ENCODE measurements around the gene COMMD2.

COMMD2 gene

DNA sequence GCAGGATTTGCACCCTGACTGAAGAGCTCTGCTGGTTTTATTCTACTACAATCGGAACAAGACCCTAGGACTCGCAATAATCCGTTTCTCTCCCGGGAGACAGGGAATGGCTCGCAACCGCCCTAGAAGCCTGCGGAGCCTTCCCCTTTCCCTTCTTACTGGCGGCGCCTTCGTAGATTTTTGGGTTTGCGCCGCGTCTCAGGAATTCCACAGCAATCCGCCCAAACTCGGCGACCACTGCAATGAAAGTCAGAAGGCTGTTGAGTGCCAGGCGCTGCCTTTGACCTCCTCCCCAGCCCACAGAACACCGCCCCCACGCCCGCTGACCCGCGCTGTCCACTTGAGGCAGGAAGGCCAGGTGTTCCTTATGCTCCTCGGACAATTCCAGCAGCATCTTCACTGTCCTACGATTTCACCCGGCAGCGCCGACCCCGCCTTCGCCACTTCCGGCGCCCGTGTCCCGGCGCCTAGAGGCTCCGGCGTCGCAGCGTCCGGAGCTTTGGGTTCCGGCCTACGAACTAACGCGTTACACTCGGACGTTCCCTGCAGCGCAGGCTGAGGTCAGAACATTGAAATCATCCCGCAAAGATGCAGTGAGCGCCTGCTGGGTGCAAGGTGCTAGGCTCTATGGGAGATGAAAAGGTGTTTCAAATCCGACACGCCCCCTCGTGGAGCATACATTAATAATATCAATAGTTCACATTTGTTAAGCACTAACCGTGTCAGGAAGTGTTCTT, at the start of gene COMMD2:
TSS of gene COMMD2 (minus strand) at position 439 of the 737 bp plus-strand sequence. CDS start at position 394, 45 bp downstream.
- DNase-seq, result peak; percentile 96

DNA sequence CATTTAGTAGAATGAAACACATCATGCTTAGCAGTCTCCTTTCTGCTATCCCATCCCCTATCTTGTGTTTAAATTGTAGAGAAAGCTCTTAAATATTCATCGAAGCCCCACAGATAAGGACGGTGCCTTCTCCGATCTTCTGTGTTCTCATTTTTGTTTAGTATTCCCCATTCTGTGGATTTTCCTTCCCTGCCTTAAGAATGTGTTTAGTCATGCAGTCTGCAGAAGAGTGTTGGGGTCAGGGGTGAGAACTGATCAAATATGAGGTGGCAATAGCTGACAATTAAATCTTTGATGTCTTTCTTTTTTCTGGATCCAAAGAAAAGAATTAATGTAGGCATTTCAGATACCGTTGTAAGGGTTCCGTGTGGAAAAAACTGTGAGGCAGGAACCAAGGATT, 49.4 kb upstream of the COMMD2 start:
- DNase-seq, result no peak

DNA sequence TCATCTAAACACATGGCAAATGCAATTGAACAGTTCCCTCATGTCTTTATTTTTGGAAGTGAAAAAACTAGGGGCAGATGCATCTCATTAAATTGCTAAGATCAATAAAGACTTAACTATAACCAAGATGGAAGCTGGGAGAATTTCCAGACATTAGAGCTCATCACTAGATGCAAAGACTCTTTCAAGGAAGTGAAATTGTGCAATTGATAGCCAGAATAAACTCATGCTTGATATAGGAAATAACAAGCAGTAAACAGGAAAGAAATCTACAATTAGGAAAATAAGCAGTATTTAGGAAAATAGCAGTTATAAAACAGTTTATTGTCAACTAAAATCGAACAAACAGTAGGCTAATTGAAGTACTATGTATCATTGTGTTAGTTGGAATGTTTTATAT, 48.9 kb upstream of the COMMD2 start:
- DNase-seq, result no peak

DNA sequence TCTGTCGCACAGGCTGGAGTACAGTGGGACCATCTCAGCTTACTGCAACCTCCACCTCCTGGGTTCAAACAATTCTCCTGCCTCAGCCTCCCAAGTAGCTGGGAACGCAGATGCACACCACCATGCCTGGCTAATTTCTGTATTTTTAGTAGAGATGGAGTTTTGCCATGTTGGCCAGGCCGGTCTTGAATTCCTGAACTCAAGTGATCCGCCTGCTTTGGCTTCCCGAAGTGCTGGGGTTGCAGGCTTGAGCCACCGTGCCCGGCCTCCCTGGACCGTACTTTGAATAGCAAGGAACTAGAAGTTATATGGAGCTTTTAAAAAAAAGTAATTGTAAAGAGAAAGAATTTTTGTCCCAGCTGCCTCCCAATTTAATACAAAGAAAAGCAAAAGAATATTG, 48.4 kb upstream of the COMMD2 start:
- DNase-seq, result no peak

DNA sequence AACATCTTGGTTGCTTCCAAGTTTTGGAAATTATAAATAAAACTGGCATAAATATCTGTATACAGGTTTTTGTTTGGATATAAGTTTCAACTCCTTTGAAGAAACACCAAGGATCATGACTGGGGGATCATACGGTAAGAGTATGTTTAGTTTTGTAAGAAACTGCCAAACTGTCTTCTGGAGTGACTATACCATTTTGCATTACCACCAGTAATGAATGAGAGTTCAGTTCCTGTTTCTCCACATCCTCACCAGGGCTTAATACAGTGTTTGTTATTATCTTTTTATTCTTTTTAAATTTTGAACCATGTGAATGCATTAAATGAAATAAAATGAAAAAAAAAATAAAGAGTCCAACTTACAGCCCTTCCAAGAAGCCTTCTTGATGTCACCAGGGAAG, 43.7 kb upstream of the COMMD2 start:
- DNase-seq, result no peak

DNA sequence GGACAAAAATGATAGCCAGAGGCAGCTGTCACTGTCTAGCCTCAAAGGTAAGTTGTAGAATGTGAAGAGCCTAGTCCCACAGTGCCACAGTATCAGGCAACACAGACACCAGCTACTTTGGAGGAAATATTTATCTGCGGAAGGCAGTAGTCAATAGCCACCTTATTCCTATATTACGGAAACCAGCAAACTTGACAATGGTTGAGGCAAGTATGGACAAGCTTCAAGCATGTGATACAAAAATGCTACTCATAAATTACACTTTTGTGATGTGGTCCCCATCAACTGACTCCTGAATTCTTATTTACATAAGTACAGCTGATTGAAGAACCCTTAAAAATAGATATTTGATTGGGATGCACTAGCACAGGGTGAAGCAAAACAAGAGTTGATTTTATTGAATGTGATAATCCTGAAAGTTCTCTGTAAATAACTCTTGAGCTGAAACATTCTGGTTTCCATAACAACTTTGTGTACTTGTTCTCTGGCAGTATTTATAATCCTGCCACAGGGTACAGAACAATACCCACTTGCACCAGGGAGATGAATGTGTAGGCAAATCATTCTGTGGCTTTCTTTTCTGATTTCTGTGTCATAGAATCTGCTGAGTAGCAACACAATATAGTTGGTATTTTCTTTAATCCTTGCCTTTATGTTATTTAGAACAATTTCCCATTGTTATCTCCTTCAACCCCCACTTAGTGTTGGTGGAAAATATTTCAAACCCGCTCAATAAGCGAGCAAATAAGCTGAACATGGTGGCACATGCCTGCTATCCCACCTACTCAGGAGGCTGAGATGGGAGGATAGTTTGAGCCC, 40.4 kb upstream of the COMMD2 start, which contains the start of gene ANKUB1:
TSS of gene ANKUB1 (minus strand) at position 103 of the 819 bp plus-strand sequence. CDS start 188 bp downstream, outside the sequence.
- DNase-seq, result peak; percentile 31

DNA sequence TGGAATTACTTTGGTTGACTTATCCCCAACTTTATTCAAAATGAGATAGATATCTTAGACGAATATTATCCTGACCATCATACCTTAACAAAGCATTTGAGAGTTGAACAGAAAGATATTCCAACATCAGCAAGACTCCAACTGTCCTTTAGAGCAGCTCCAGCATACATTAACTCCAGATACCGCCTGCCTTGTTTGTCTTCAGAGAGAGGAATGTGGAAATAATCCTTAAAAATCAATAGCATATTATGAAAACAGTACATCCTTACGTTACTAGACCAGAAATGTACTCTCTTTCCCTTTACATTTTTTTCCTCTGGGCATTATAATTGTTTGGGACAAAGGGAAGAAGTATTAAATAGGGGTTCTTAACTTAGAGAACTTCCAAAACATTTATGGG, 38.4 kb upstream of the COMMD2 start:
- no peak for DNase-seq

DNA sequence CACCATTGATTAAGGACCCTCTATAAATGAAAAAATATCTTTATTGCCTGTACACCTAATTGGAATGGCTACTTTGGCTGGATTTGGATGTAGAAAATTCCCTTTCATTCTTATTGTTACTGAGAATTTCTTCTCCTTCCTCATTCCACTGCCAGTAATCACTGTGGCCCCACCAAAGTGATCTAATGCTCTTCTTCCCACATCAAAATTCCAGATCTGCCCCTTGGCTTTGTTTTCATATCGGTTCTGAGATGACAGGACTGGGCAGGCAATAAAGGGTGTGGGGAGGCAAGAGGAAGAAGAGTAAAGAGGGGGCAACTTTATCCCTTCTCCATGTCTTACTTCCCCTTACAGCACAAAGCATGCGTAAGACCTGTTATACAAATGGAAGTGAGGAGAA, 38.0 kb upstream of the COMMD2 start:
- DNase-seq, result no peak

DNA sequence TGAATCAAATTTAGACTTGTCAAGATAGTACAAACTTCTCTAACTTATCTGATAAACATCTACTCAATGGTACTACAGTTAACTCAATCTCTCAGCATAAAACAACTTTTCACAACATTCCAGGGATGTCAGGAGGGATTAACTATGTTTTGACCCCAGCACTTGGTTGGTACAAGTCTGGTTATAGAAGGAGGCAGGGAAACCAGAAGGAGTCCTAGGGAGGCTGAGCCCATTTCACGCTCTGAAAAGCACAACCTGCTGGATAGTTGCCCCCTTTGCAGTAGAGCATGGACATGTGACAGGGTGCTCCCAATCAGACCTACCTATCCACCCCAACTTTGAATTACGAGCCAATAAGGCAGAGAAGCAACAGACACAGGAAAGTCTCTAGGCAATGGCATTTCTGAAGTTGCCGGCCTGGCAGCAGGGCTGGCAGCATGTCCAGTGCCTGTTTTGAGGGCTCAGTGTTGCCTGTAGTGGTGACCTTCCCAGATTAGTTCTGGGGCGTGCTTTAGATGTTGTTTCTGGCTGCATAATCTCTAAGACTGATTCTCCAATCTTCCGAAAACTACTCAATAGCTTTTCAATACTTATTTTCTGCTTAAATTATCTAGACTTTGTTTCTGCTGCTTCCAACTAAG, 31.9 kb upstream of the COMMD2 start:
- no peak for DNase-seq

DNA sequence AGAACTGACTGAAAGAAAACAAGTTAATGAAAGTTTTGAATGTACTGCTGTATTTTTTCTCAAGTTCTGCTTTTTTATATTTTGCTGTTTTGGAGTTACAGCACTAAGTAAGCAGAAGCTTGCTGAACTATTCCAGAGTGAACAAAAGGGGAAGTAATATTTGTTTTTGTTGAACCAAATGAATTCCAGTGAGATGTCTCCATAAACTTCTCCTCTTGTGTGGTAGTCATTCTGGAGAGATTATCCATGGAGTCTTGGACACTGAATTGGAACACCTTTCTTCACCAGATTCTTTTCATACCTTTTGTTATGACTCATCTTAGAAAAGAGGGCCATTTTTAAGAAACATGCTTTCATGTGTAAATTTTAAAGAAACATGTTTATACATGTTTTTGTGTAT, 31.3 kb upstream of the COMMD2 start:
- DNase-seq, result no peak

DNA sequence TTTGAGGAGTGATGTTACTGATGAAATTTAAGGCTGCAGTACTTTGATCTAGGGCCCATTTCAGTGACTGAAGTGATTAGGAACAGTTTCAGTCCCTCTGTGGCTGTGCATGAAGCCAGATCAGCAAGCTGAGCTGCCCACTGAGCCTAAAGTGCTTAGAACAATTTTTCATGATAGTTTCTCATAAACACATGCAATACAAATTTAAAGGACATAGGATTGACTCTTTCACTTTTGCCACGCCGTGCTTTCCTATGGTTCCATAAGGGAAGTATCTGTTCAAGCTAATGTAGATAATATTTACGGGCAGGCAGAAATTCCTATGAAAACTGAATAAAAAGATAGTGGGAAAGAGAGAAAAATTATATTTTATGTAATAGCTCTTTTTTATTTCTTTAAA, 29.5 kb upstream of the COMMD2 start:
- no peak for DNase-seq

DNA sequence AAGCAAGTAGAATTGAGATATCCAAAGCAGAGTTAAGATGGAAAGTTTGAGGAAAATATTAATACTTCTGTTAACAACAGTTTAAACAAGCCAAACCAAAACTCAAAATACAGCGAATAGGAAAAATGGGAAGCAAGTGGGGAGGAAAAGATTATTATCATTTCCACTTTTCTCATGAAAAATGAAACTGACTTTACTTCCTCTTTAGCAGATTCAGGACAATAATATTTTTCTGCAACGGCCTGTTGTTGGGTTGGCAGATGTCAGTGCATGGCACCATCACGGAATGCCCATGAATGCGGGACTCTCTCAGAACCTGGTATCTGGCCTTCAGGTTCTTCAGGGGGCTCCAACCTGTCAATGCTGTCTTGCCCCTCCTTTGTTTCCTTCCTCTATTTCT, 28.9 kb upstream of the COMMD2 start:
- no peak for DNase-seq

DNA sequence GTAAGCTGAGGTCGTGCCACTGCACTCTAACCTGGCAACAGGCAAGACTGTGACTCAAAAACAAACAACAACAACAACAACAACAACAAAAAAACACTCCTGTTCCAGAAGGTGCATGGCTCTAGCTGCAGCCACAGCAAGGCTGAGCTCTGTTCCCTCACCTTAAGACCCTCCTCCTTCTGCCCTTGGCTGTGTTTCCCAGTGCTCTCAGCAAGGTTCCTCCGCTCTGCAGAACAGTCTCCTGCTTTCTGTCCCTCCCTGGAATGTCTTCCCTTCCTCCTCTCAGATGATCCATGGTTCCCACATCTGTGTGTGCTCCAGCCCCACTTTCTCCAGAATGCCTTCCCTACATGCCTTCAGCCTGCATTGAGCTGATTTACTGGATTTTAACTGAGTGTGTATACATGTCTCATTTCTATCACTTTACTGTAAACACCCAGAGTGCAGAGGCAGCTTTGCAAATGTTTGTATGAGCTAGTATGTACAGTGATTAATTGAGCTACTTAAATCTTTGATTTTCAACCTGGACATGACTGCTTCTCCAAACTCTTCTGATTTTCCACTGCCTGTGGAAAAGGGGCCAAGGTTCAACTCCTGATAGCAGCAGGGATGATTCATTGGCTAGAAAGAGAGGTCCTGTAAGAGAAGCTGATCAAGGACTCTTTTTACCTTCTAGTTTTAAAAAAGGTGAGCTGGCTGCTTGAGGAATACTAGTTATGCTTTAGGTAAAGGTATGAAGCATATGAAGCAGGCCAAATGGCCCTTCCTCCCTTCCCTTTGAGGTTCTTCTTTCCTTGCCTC, 25.3 kb upstream of the COMMD2 start:
- DNase-seq, result no peak

DNA sequence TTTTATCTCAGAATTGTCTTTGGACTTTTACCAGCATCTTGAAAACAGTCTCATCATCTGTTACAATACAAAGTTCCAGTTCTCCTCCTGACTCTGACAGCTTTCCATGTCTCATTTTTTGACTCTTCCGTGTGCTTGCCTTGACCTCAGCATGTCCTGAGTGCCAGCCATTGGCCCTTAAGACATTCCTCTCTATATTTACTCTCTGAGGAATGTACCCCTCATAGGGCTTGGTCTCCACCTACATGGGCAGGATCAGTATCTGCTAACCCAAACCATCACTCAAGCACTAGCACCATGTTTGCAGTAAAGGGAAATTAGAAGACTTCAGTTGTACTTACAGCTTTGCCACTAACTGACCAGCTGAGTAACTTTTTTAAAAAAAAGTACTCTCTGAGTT, 23.9 kb upstream of the COMMD2 start:
- DNase-seq, result no peak

DNA sequence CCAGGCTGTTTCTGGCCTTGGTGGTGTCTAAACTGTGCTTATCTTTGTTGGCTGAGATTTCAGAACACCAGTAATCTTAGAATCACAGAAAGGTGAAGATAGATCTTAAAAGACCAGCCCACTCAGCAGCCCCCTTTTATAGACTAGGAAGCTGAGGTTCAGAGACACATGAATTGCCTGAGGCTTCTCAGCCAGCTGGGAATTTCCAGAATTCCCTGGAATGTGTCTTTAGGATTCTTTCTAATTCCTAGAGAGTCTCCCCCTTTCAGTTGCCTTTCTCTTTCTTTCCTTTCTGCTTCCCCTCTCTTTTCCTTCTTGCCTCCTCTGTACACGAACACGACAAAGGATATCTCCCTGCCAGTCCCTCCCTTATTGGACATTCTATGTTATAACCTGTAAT, 20.6 kb upstream of the COMMD2 start:
- no peak for DNase-seq

DNA sequence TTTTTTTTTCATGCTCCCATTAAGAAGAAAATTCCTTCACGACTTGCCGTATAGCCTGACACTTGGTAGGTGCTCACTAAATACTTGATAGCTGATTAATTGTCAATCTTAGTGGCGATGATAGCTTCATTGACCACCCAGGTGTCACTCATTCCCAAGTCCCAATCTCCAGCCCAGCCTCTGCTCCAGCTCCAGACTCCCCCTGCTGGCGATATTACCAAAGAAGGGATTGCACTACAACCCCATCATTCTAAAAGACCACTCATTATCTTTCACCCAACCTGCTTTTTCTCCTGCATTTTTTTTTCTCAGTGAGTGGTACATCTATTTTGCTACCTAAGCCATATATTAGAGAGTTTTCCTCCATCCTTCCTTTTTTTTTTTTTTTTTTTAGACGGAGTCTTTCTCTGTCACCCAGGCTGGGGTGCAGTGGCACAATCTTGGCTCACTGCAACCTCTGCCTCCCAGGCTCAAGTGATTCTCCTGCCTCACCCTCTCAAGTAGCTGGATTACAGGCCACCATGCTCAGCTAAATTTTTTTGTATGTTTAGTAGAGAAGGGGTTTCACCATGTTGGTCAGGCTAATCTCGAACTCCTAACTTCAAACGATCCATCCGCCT, 19.5 kb upstream of the COMMD2 start:
- DNase-seq, result peak; percentile 60

DNA sequence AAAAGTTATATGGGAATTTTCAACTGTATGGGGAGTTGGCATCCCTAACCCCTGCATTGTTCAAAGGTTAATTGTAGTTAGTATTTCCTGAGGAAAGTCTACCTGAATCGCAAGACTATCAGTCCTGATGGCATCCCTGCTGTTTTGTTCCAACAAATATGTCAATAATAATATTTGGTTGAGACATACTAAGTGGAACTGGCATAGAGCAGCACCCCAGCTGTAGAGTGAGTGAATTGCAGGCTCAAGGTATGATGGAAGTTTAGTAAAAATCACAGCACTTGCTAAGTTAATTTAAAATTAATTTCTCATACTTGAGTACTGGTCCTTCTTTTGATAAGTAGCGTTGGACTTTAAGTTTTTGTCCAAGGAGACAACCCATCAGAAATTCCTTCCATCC, 18.0 kb upstream of the COMMD2 start:
- DNase-seq, result no peak

DNA sequence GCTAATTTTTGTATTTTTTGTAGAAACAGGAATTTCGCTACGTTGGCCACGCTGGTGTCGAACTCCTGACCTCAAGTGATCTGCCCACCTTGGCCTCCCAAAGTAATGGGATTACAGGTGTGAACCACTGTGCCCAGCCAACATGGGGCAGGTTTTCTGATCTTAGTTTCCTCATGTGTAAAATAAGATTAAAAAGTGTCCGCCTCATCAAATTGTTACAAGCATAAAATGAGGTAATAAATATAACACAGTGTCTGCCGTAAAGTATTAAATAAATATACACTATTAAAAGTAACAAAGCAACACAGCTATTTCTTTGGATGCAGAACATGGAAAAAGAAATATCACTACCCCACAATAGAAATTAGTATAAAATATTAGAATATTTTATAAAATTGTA, 16.4 kb upstream of the COMMD2 start:
- DNase-seq, result no peak

DNA sequence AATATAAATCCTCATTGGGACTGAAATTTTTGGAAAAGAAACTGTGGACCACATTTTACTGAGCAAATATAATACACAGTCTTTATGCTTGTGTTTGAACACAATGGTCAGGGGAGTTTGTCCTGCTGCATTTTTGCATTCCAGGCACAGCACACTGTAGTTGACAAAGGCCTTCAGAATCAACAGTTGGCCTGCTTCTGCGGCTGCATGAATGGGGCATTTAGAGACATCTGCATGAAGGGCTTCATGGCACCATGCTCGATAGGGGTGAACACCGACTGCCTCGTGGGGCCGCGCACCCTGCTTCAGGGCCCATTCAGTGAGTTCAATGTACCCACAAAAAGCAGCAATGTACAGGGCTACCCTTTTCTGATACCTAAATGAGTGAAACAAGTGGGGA, 15.4 kb upstream of the COMMD2 start:
- DNase-seq, result no peak

DNA sequence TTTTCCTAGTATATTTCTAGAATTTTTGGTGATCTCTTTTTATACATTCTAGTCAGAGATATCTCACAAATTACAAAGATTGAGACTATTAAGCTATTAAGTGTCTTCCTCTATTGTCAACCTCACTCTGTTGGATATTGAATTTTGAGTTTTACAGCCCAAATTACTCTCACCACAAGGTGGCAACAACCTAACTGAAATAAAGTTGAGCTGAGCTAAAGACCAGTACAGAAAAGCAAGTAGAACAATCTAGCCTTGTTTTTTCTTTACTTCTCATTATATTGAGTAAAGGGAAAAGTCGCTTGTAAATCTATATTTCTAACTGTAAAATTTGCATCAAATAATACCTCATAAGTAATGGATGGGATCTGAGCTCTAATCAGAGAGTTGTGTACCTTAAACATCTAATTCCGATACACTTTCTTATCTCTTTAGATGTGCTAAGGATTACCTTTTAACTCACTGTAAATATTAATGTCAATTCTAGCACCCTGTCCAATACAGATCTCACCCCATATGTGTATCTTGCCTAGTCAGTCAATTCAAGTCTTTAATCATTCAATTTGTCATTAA, 13.6 kb upstream of the COMMD2 start:
- DNase-seq, result peak; percentile 51

DNA sequence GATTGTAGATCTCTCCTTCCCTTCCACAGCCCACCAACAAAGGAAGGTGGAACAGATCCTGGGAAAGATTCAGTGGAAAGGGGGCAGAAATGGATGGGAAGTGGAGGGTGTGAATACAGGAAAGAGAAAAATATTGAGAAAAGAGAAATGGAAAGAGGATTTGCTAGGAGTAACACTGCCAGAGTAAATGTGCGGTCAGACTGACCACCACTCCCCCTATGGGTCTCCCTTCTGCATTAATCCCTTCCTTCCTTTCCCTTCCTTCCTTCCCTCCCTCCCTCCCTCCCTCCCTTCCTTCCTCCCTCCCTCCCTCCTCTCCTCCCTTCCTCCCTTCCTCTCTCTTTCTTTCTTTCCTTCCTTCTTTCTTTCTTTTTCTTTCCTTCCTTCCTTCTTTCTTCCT, 12.0 kb upstream of the COMMD2 start:
- no peak for DNase-seq

DNA sequence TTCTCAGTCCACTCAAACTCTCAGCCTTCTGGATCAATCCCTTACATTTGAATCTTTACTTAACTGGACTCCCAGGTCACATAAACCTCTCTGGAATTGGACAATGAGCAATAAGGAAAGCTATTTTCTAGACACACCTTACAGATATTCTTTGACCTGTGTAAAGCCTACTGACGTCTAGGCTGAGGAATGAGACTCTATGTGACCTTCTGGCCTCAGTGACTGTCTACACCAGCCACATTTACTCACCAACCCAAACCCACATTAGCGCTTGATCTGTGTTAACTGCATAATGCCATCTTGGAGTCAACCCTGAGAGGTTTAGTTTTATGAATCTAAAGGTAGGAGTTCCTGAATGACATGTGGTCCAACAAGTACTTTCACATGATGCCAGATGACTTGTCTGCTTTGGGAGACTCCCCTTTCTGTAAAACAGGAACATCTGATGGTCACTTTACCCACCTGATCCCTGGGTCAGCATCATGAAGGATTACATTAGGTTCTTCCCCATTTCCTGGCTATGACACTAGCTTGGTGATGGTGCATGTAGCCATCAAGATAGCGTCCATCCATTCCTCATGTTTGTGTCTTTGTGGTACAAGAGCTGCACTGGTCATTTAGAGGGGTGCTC, 11.4 kb upstream of the COMMD2 start:
- no peak for DNase-seq
